ENCODE data around the gene CCDC83.
"Not testable (repeated sequence)": the region's sequence is repeated elsewhere in the genome, so short reads cannot be mapped to it uniquely, and the experiment has no call there.

The CCDC83 gene

DNA sequence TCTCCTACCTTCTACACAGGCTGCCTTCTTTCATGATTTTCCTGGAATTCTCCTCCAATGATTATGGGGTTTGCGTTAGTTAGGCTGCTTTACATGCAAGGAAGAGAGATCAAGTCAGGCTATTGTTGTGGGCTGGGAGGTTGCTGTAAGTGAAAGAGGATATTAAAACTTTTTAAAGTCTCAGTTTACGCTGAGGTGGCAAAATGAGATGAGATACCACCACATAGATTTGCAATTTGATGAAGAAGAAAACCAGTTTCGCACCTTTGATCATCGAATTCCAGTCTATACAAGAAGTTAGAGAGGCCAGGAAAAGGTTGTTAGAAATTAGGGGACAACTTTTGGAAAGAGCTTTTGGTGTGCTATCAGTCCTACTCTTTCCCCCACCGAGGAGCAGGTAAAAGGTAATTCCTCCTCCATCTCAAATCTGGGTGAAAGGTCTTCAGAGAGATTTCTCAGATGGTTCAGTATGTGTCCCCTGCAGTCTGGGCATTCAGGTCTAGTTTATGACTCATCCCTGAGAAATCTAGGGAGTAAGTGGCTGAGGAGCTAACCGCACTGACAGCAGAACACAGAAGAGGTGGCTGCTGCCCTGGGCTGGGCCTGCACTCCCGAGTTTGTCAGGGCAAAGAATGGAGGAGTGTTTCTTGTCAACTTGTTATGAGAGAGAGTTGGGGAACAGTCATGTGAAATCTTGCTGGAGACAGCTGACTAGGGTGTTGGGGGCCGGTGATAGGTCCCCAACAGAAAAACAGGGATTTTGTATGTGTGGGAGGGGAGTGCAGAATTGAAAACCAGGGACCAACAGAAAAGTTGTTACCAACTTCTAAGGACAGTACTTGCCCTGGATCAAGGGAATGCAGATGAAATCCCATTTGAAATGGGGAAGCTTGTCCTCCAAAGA lies 34.7 kb downstream of the CCDC83 start:
- no peak for DNase-seq

GRCh38 chr11:85893395-85893794 lies 38.2 kb downstream of the CCDC83 start:
- no peak for DNase-seq

DNA sequence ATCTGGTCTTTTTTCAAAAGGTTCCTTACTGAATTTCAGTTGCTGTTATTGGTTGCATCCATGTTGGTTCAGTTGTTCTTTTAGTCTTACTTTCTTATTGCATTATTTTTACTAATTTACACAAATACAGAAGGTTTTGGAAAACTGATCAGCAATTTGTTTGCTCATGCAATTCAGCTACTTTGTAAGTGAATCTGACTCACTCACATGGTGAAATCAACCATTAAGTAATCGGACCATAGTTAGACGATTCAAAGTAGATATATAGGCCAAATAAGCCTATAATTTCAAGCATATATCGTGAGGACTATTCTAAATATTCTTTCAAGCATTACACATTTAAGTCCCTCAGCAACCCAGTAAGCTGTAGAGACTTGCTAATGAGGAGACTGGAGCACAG lies 41.7 kb downstream of the CCDC83 start:
- no peak for DNase-seq

- DNase-seq, result no peak
These were observed 43.3 kb downstream of the CCDC83 start for GRCh38 chr11:85898456-85898855.

- peak in 1 of 2 experiments; percentile 2 for DNase-seq
These were observed 47.2 kb downstream of the CCDC83 start for GRCh38 chr11:85902353-85902752.

GRCh38 chr11:85903406-85903805 lies 48.2 kb downstream of the CCDC83 start:
- no peak for DNase-seq

DNA sequence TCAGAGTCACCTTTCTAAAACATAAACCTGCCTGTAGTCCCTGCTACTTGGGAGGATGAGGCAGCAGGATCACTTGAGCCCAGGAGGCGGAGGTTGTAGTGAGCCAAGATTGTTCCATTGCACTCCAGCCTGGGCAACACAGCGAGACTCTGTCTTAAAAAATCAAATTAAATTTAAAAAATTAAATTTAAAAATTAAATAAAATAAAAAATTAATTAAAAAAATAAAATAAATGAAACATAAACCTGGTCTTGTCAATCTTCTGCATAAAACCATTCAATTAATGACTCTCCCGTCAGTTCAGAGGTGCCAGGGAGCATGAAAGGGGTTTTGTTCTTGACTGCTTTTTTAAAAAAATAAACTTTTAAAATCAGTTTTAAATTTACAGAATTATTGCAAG lies 48.6 kb downstream of the CCDC83 start:
- DNase-seq, result no peak

DNA sequence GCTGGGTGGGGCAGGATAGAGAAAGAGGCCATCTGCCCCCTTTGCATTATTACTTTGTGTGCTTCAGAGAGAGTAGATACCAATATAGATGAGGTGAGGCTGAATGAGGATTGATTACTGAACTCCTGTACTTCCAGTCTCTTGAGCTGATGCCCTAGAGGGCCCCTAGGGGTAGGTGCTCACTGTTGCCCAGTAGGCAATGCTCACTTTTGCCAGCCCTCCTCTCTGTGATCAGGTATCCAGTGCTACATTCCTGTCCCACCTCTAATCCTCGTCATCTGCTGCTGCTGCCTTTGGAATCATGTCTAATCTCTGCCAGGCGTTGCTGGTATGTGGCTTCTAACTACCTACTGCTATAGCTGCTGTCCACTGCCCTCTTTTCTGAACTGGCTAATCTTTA lies 57.2 kb downstream of the CCDC83 start:
- no peak for DNase-seq

DNA sequence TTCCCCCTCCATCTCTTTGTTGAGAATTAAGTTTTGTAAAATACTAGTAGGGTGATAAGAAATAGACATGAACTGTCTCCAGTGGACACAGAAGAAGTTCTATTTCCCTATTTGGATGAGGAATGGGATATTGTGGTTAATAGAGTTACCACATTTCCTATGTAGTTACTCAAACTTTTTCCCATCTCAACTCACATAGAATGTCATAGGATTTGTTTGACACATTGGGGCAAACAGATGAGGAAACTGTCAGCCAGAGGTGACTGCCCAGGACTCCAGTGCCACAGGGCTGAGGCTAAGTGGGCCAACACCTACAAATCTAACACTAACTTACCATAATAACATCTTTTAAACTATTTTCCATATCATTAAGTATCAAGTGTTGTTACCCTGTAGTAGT lies 58.3 kb downstream of the CCDC83 start:
- DNase-seq, result peak; percentile 31 to 52

DNA sequence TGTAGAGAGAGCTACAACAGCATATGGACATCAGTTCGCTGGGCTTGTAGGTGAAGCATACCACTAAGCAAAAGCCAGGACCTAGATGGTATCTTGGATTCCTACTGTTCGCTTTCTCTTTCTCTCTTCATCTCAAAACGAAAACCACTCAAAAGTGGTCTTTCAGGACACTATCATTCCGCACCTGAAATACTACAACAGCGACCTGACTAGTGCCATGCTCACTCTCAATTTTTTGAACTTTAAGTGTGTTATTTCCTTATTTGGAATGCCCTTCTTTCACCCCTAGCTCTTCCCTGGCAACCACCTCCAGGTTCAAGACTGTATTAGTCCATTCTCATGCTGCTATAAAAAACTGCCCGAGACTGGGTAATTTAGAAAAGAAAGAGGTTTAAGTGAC lies 59.2 kb downstream of the CCDC83 start:
- no peak for DNase-seq

DNA sequence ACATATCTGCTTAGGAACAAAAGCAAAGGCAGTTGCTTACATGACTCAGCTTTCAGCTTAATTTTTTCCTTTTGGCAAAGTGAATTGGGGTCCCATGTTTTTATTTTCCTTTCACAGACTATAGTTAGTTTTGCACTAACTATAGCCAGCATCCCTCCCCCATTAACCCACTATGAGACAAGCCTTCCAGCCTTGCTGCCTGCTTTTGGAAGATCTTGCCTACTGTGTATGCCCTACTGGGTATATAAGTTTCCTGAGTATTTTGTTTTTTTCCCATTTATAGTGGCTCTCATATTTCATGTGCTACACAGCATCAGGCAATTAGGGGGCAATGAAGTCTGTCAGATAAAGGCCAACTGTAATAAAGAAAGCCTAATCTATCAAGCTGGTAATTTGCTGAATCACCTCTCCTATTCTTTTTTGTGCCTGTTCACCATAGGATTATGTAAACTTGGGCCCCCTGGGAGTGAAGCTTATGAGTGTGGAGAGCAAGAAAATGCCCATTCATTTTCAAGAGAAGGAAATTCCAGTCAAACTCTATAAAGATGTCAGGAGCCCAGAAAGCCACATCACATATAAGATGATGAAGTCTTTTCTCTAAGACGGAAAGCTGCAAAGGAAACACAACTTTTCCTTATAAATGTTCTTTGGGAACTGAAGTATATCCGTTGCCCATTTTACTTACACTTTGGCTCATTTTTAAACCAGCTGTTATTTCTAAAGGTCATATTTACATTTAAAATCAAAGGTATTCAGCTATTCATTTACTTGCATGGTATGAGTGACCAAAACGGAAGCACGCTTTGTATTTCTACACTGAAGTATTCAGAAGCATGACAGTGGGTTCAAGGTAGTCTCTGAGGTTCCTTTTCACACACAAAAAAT lies 64.0 kb downstream of the CCDC83 start:
- no peak for DNase-seq

- no peak for DNase-seq
These were observed 67.2 kb downstream of the CCDC83 start for GRCh38 chr11:85922367-85922766.

DNA sequence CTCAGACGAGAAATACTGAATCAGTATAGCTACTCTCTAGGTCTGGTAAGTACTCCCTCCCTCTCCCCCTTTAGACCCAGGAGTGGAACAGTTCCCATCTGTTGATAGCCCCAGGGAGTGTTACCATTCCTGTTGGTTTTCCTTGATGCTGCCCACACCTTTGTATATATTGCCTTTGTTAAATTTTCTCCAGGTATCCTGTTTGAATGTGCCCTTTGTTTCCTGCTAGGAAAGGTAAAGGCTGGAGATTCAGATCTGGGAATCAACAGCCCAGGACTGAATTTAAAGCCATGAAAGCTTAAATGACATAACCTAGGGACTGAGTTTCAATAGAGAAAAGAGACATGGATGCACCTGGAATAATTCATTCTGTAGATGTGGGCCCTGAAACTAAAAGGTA lies 68.3 kb downstream of the CCDC83 start:
- no peak for DNase-seq

GRCh38 chr11:85926653-85927214 lies 71.6 kb downstream of the CCDC83 start:
- DNase-seq, result not testable (repeated sequence)

- no peak for DNase-seq
These were observed 75.7 kb downstream of the CCDC83 start for GRCh38 chr11:85930879-85931366.

GRCh38 chr11:85934596-85935169 lies 79.5 kb downstream of the CCDC83 start:
- no peak for DNase-seq

DNA sequence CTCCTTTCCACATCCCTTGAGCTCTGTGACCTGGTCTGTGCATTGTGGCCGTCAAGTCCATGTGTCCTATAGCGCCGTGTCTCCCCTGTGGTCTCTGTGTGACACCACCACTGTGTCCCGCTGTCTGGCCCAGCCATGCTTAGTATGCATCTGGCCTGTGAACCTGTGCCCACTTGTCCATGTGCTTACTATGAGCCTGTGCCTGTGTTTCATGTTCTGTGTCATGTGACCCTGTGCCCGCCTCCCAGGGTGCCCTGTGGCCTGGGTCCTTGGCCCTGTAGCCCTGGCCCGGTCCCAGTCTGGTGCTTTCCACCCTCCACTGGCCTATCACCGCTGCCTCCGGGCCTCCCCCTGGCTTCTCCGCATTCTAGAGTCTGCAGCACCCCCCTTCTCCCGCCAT lies 80.6 kb downstream of the CCDC83 start:
- DNase-seq, result no peak

DNA sequence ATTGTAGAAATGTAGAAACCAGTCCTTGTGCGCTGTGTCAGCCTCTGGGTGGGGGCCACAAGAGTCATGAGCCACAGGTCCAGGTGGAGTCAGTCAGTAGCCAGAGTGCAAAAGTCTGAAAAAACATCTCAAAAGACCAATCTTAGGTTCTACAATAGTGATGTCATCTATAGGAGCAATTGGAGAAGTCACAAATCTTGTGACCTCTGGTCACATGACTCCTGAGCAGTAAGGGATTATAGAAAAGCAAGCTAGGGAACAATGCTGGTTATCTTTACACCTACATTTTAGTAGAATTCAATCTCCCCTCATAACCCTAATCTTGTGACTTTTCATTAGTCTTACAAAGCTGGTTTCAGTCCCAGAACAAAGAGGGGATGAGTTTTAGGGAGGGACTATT lies 82.7 kb downstream of the CCDC83 start:
- DNase-seq, result no peak

DNA sequence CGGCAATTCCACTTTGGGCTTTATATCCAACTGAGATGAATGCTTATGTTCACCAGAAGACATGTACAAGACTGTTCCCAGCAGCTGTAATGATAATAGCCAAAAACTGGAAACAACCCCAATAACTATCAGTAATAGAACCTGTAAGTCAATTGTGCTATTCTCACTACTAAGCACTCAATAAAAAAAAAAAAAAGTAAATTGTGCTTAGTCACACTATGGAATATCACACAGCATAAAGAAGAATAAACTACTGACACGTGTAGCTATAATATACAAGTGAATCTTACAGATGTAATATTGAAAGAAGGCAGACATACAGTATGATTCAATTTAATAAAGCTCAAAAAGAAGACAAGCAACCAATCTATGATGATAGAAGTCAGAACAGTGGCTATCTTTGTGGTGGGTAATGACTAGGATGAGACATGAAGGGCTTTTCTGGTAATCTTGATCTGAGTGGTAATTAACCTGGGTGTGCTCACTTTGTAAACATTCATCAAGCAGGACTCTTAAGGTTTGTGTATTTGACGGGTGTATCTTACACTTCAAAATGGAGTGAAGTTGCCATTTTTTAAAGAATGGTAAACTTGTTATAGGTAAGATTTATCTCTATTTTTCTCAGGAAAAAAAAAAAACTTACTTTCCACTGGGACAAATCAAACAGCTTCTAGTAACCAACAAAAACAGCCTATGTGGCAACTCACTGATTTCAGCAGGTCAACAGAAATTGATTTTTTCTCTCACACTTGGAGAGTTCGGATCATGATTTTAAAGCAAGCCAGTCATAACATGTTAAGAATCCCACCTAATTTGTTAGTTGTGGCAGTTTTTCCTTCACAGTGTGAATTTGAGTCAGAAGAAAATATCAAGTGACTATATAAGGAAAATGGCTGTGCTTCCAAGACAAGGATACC lies 84.2 kb downstream of the CCDC83 start:
- no peak for DNase-seq

DNA sequence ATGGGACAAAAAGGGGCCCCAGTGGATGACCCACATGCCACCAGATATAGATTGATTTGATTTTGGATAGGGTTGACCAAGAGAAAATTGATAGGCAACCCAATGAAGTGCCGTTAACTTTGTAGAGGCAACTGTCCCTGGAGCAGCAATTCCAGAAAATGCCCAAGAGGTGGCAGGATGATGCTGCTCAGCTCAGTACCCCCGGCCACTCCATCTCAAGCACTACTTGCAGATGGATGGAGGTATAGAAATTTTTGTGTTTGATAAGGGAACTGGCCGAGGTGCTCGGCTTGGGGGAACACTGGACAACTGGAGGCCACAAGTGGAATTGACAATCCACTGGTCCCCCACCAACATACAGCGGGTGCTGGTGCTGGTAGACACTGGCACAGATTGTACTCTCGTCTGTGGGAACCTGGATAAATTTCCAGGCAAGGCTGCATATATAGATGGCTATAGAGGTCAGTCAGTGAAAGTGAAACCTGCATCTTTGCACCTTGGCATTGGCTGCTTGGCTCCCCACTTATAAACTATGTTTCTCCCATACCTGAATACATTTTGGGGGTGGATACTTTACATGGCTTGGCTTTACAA lies 86.3 kb downstream of the CCDC83 start:
- DNase-seq, result peak; percentile 67 to 85

- no peak for DNase-seq
These were observed 90.1 kb downstream of the CCDC83 start for GRCh38 chr11:85945296-85945695.

All from Kasumi-1 (cell line).